H1 (cell line): ENCODE data around the gene CEBPG. TPM values are rescaled to one million over a fixed set of nuclear protein-coding genes. Genes with fewer than 3 reads are reported as not detected.

ENCODE experiments used
- BRCA1 ChIP-seq: IDR thresholded peaks from 2 replicates; pipeline ENCODE4 v1.6.1; 2012; ENCODE audit warnings: low read depth, low read length, improper control_type of control experiment
- HDAC6 ChIP-seq: IDR thresholded peaks from one replicate; pipeline ENCODE4 v1.7.1; 2012; ENCODE audit warnings: low read depth, mild to moderate bottlenecking, inconsistent platforms, low read length, moderate library complexity
- JUN ChIP-seq: IDR thresholded peaks from 2 replicates; pipeline ENCODE4 v1.6.1; 2011; ENCODE audit warnings: low read depth, mild to moderate bottlenecking, improper control_type of control experiment, low read length
- JUND ChIP-seq: IDR thresholded peaks from 2 replicates; pipeline ENCODE4 v1.6.1; 2011; ENCODE audit warnings: mild to moderate bottlenecking, improper control_type of control experiment, low read length
- KDM1A ChIP-seq: fragments of 200-600, 300-600 bp; sonication (generic); IDR thresholded peaks from 2 replicates; pipeline ENCODE4 v1.7.1; 2016; ENCODE audit warnings: mild to moderate bottlenecking, low read length, borderline replicate concordance
- MAX ChIP-seq: IDR thresholded peaks from 2 replicates; pipeline ENCODE4 v1.6.1; 2012; ENCODE audit warnings: inconsistent platforms
- NANOG ChIP-seq: IDR thresholded peaks from 2 replicates; pipeline ENCODE4 v1.6.1; 2011; ENCODE audit warnings: low read length, low read depth, mild to moderate bottlenecking, inconsistent platforms; ENCODE audit not compliant: insufficient read depth, poor library complexity, severe bottlenecking
- RBBP5 ChIP-seq: IDR thresholded peaks from 2 replicates; pipeline ENCODE4 v1.7.1; 2012; ENCODE audit warnings: low read depth, mild to moderate bottlenecking, inconsistent platforms, low read length, moderate library complexity, borderline replicate concordance
- SP2 ChIP-seq: IDR thresholded peaks from 2 replicates; pipeline ENCODE4 v1.6.1; 2012; ENCODE audit warnings: mild to moderate bottlenecking, low read length, inconsistent platforms
- polyA plus RNA-seq, 7 experiments: library from polyadenylated mRNA; depleted of rRNA in 3 of 7; stranded (reverse) in 5 of 7; unstranded in 2 of 7; fragments of >200 nt in 5 of 7; fragments of 200-250 nt in 2 of 7; gene quantifications; 1 replicate in 5 of 7; 2 replicates in 1 of 7; 4 replicates in 1 of 7; pipeline versions ENCODE4 v1.2.1 to v1.2.3, GENCODE V29; 2011 to 2013; ENCODE audit warnings: missing spikeins in 2 of 7, mixed read lengths in 2 of 7
- total RNA-seq: library from RNA; stranded (reverse); fragmentation: NEBNext Ultra II Directional; extraction: Animal tissue kit (Norgen Biotek cat#: 25700); gene quantifications from 2 replicates; pipeline ENCODE4 v1.2.1, GENCODE V29; 2021

Gene CEBPG
- total and polyA plus RNA-seq, 2 of the 8 experiments (the other 6 are each of a cell fraction or from before 2014, with no cell fraction given), result 12.3 to 35.4 TPM

GRCh38 chr19:33343859-33344572 is 29.5 kb upstream of the CEBPG start (continued):
- TF ChIP-seq MAX (no peak), RBBP5 (no peak), KDM1A (no peak), BRCA1 (no peak), NANOG (no peak), JUN (no peak), HDAC6 (no peak), SP2 (no peak), JUND (no peak)
